Stimulated activated CD4-positive, alpha-beta T cell treated with anti-CD3 and anti-CD28 coated beads, Interleukin-4, amount 100 ng/mL, for 1 hour (primary cell): ENCODE measurements around the gene FZD7.

Experiments
- DNase-seq: peaks from one replicate; pipeline ENCODE4 v3.0.0-alpha.2; 2020

The FZD7 gene

DNA sequence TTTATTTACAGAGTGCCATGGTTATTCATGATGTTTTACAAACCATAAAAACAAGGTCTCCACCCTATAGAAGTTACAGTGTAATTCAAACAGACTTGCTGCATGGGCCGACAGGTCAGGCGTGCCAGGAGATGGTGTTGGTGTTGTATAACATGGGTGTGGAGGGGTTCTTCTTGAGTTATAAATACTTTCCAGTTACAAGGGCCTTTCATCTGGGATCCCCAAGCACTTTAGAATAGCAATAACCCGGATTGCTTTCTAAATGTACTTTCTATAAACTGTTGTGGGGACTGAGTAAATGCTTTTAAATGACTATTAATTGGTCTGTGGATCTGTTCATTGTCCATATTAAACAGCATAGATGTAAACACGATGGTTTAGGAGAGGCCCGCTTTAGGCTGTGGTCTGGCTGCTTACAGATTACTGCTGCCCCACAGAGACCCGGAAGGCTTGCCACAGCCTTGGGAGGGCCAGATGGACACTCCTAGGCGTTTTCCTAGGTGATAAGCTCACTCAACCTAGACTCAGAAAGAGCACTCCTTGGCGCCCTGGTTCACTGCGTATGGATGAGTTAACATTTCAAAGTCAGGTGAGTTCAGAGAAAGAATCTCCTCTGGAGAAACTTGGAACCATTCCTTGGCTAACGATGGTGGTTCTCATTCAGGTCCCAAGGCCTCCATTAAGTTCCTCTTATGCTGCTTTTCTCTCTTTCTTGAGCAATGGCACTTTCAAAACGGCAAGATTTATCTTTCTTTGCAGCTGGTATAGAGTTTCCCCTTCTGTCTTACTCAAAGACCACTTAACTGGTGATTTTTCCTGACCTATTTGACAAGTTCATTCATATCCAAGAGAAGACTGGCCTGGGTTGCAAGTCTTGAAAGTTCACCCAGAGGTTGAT is 35.8 kb downstream of the FZD7 start:
- no peak for DNase-seq

DNA sequence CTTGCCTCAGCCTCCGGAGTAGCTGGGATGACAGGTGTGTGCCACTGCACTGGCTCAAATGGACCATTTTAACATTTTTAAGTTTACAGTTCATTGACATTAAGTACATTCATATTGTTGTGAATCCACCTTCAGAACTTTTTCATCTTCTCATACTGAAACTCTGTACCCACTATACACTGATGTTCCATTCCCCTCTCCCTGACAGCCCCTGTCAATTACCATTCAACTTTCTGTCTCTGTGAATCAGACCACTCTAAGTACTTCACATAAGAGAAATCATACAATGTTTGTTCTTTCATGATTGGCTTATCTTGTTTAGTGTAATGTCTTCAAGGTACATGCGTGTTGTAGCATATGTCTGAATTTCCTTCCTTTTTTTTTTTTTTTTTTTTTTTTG is 37.5 kb downstream of the FZD7 start:
- no peak for DNase-seq

DNA sequence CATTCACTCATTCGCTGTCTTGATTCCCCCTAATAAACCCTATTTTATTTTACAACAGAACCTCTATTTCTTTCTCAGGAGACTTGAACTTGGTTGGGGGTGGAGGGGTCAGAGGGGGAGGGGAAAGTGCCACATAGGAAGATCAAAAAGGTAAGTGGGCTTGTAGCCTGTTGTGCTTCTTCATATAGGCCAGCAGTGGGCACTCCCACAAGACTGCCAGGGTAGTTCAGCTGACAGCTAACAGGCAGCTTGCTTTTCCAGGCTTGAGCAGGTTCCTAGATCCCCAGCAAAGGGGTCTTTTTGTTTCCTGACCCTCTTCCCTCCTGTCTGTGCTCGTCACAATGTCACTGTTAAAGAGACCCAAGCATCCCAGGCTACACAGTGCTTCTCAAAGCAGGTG is 38.6 kb downstream of the FZD7 start:
- no peak for DNase-seq

DNA sequence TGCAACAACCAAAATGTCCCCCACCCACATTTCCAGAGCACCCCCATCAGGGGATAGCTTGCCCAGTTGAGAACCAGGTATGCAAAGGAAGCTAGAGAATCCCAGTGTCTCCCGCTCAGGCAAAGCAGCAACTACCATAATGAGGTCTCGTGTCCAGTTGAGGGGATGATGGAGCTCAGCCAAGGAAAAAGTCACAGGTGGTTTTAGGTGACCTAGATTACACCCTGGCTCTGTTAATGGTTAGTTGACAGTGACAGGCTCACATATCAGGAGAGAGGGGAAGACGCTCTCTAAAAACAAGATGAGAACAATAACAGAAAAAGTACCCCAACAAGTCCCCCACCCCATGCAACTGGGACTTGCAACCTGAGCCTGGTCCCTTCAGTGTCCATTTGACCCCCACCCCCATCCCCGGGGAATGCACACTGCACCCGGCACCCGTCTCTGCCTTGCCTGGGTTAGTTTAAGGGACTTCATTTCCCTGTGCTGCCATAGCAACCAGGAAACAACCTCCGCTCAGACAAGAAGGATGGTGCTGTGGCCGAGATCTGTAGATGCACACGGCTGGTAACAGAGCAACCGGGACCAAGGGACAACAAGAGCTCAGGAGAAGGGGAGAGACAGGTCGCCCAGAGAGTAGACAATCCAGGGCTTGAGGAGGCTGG is 39.2 kb downstream of the FZD7 start, which contains the start of gene KIAA2012:
Gene KIAA2012, plus strand, starts transcription at position 519 of the 665 bp plus-strand sequence. CDS start 373 bp downstream, outside the sequence.
- DNase-seq, result no peak

DNA sequence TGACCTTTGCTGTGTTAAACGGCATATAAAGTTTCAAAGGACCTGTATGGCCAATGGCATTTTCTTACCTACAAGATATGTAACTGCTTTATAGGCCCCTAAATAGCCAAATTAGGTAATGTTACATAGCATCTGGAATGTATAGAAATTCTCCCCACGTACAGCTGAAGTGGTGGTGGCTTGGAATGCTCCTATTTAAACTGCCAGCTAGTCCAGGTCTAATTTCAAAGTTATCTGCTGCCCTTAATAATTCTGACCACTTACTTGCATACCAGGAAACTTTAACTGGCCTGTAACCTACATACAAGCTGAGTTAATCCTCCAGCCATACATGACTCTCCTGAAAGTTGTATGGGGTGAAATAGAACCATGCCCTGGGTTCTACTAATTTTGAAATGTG is 40.7 kb downstream of the FZD7 start:
- no peak for DNase-seq

DNA sequence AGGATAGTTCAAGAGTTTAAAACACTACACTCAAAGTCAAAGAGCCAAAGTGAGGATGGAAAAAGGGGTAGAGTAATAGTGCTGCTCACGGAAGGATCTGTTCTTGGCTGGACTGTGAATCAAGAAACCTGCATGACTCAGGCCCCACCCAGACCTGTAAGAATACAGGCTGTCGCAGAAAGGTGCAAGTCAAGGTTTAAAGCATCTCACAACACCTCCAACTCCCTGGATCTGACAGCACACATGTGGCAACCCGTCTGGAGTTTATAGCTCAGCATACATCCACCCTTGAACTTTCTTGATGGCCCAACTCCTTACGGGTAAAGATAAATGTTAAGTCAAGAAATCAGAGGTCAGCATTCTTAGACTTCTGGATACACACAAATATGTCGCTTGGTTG is 45.7 kb downstream of the FZD7 start:
- no peak for DNase-seq

DNA sequence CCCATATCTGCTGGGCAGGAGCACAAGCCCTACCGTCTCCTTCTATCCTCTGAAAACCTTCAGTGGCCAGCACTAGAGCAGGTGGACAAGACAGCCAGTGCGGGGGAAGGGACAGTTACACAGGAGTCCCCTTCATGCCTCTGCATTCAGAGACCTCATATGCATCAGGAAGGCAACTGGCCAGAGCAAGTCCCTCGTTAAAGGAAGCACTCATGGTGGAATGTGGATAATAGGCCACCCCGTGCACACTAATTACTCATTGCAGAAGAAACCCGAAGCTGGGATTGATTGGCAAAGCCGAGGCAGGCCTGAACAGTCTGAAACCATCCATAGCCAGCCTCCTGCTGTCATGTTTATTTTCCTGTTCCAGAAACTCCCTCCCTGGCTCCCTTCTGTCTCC is 50.6 kb downstream of the FZD7 start:
- DNase-seq, result no peak
